ENCODE results near the gene POLR3B.

DNA sequence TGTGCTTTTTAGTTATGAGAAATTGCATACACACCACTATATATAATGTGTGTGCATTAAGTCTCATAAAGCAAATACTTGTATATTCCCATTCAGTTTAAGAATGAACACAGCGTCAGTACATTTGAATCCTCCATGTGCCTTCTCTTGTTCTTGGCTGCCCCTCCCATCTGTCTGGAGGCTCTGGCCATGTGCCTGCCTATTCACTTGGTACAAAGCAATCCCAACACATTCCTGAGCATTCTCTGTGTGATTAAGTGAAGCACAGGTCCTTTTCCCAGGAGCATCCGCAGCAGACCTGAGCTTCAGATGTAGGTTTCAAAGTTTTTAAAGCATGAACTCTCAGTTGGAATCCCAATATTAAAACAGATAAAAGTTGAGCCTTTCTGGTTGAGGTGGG is 58.7 kb downstream of the POLR3B start:
- no peak for TF ChIP-seq TAF1 (IDR thresholded peaks at IDR 0.05; ENCODE audit: low read depth)
- no peak for TF ChIP-seq RAD21 (IDR thresholded peaks at IDR 0.05; ENCODE audit: low read depth)
- no peak for TF ChIP-seq YY1 (IDR thresholded peaks at IDR 0.05; ENCODE audit: low read depth)
- TF ChIP-seq CREB1 (IDR thresholded peaks at IDR 0.05; ENCODE audit: low read depth): no peak
- TF ChIP-seq EP300 (IDR thresholded peaks at IDR 0.05; ENCODE audit: borderline replicate concordance): peak; percentile 38; the same call in 1 of the 2 replicates
- TF ChIP-seq, protein P1, sequence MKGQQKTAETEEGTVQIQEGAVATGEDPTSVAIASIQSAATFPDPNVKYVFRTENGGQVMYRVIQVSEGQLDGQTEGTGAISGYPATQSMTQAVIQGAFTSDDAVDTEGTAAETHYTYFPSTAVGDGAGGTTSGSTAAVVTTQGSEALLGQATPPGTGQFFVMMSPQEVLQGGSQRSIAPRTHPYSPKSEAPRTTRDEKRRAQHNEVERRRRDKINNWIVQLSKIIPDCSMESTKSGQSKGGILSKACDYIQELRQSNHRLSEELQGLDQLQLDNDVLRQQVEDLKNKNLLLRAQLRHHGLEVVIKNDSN (IDR thresholded peaks at IDR 0.05): peak; percentile 63
- TF ChIP-seq EGR1 (IDR thresholded peaks at IDR 0.05): no peak
- no peak for TF ChIP-seq TCF12 (IDR thresholded peaks at IDR 0.05; ENCODE audit: low read depth)
- peak; percentile 66 for TF ChIP-seq NFIC (IDR thresholded peaks at IDR 0.05)
- TF ChIP-seq, protein P2, sequence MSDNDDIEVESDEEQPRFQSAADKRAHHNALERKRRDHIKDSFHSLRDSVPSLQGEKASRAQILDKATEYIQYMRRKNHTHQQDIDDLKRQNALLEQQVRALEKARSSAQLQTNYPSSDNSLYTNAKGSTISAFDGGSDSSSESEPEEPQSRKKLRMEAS (IDR thresholded peaks at IDR 0.05): peak; percentile 86
- TF ChIP-seq, protein P3, sequence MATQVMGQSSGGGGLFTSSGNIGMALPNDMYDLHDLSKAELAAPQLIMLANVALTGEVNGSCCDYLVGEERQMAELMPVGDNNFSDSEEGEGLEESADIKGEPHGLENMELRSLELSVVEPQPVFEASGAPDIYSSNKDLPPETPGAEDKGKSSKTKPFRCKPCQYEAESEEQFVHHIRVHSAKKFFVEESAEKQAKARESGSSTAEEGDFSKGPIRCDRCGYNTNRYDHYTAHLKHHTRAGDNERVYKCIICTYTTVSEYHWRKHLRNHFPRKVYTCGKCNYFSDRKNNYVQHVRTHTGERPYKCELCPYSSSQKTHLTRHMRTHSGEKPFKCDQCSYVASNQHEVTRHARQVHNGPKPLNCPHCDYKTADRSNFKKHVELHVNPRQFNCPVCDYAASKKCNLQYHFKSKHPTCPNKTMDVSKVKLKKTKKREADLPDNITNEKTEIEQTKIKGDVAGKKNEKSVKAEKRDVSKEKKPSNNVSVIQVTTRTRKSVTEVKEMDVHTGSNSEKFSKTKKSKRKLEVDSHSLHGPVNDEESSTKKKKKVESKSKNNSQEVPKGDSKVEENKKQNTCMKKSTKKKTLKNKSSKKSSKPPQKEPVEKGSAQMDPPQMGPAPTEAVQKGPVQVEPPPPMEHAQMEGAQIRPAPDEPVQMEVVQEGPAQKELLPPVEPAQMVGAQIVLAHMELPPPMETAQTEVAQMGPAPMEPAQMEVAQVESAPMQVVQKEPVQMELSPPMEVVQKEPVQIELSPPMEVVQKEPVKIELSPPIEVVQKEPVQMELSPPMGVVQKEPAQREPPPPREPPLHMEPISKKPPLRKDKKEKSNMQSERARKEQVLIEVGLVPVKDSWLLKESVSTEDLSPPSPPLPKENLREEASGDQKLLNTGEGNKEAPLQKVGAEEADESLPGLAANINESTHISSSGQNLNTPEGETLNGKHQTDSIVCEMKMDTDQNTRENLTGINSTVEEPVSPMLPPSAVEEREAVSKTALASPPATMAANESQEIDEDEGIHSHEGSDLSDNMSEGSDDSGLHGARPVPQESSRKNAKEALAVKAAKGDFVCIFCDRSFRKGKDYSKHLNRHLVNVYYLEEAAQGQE (IDR thresholded peaks at IDR 0.05; ENCODE audit: low read depth): no peak
- TF ChIP-seq CEBPB (IDR thresholded peaks at IDR 0.05): no peak
- no peak for TF ChIP-seq FOXM1 (IDR thresholded peaks at IDR 0.05; ENCODE audit: borderline replicate concordance, low read depth)
- TF ChIP-seq ZBTB7A (IDR thresholded peaks at IDR 0.05; ENCODE audit: low read depth): no peak
